ENCODE measurements around the gene OFD1.

GRCh38 chrX:13755254-13755653 lies 20.7 kb downstream of the OFD1 start:
- TF ChIP-seq CTCF (IDR thresholded peaks at IDR 0.05), result no peak
- no peak for TF ChIP-seq POLR2A (IDR thresholded peaks at IDR 0.05)

Data from vagina (tissue), 2 donors.